GM21447 (cell line): ENCODE measurements around the gene ZNF592.

ENCODE experiments used
- ATAC-seq: cut with Tn5 transposase; IDR thresholded peaks from one replicate; pipeline ENCODE4 v1.9.1; 2021; ENCODE audit not compliant: unreplicated experiment

Gene ZNF592

GRCh38 chr15:84804005-84804900 is 55.9 kb downstream of the ZNF592 start:
- ATAC-seq, result no peak

- ATAC-seq, result no peak
These were observed 56.8 kb downstream of the ZNF592 start for GRCh38 chr15:84805221-84805620.

GRCh38 chr15:84807228-84807627 is 58.8 kb downstream of the ZNF592 start:
- ATAC-seq, result no peak

DNA sequence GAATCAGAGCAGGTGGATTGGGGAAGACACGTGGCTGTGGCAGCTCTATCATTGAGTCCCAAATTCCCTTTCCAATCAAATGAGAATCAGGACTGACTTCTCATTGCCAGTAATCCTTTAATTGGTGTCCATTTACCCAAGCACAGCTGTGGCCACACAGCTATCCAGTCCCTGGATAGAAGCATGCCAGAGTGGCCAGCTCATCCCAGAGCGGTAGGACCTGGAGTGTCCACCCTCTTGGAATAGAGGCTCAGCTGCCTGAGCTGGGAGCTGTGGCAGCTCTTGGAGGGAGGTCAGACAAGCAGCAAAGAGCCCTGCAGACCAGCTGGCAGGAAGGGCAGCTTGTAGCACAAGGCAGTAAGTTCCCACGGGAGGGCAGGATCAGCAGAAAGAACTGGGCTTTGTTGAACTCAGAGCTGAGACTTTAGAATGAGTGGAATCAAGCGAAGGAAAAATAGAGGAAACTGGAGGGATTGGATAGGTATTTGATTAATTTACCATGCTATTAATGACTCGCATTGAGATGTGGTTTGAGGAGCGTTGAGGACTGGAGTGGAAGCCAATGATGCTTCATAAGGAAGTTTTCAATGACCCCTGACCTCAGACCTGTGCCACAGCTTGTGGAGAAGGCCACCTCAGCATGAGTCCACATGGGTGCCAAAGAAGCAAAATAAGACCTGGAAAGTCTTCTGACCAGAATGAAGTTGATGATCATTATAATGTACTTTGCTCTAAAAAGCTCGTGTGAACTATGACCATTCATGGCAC is 61.9 kb downstream of the ZNF592 start:
- ATAC-seq, result no peak

DNA sequence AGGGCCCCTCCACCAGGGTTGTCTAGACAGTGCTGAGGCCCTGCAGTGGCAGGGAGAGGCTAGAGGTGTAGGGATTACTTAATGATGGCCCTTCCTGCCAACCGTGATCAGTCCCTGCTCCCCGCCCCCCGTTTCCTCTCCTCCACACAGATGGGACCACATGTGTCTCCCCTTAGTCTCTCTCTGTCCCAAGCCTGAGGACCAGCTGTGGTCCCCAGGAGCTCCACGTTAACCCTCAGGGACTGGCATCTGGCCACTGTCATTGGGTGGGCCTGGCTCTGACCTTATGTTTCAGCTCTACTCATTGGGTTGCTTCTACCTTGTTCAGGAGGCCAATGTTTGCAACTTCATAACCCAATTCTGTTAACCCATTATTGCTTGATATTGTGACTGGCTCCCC is 62.8 kb downstream of the ZNF592 start:
- no peak for ATAC-seq

- ATAC-seq, result no peak
These were observed 63.4 kb downstream of the ZNF592 start for GRCh38 chr15:84811828-84812227.

GRCh38 chr15:84812842-84813241 is 64.5 kb downstream of the ZNF592 start:
- ATAC-seq, result no peak

- ATAC-seq, result no peak
These were observed 65.0 kb downstream of the ZNF592 start for GRCh38 chr15:84813435-84813834.

GRCh38 chr15:84813931-84814330 is 65.5 kb downstream of the ZNF592 start:
- ATAC-seq, result no peak

DNA sequence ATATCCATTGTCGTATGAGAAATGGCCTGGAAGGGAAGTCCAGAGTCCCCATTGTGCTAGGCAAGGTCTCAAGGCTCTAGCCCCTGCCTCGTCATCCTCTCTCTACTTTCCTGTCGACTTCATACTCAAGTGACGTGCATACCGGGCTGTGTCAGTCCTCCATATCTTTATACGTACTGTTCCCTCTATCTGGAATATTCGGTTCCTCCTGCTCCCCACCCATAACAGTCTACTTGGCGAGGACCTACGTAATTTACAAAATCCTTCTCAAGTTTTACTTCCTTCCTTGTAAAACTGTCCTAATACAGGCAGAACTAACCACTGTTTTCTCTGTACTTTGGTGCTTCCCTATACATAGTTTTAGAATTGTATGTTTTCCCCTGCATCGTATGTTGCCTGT is 66.5 kb downstream of the ZNF592 start:
- ATAC-seq, result no peak

DNA sequence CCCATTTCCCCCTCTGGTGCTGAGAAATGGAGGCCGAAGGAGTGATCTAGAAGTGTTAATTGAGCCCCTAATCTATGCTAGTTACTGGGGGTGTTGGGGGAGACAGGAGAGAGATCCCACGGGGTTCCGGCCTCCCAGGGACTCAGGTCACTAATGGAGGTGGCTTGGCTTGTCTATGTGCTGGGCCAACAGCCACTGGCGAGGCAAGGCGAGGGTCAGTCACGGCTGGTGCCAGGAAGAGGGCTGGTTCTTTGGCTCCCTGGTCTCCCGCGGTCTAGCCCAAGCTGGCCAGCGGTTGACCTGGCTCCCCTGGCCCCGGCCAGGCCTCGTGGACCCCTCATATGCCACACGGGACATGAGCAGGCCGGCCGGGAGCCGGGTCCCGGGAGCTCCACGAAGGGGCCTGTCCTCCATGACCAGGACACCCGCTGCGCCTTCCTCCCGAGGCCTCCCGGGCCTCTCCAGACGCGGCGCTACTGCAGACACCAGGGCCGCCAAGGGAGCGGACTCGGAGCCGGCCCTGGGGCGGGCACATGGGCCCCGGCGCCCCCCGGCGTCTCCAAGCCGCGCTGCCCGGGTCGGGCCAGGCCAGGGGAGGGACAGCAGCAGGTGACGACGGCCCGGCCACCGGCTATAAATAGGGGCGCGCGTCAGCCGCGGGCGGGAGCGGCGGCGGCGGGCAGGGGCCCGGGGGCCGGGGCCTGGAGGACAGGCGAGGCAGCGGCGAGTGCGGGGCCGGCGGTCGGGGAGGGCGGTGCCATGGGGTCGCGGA is 68.5 kb downstream of the ZNF592 start, which contains the start of gene ALPK3:
Gene ALPK3 (plus strand): TSS at position 663 of the 772 bp plus-strand sequence. CDS start 97 bp downstream, at position 760.
- ATAC-seq, result no peak

GRCh38 chr15:84817466-84818081 is 69.2 kb downstream of the ZNF592 start:
- ATAC-seq, result no peak

GRCh38 chr15:84818261-84819131 is 70.1 kb downstream of the ZNF592 start:
- no peak for ATAC-seq

GRCh38 chr15:84819291-84819768 is 70.9 kb downstream of the ZNF592 start:
- ATAC-seq, result no peak

- no peak for ATAC-seq
These were observed 71.4 kb downstream of the ZNF592 start for GRCh38 chr15:84819791-84820190.

- no peak for ATAC-seq
These were observed 73.2 kb downstream of the ZNF592 start for GRCh38 chr15:84821501-84822021.

DNA sequence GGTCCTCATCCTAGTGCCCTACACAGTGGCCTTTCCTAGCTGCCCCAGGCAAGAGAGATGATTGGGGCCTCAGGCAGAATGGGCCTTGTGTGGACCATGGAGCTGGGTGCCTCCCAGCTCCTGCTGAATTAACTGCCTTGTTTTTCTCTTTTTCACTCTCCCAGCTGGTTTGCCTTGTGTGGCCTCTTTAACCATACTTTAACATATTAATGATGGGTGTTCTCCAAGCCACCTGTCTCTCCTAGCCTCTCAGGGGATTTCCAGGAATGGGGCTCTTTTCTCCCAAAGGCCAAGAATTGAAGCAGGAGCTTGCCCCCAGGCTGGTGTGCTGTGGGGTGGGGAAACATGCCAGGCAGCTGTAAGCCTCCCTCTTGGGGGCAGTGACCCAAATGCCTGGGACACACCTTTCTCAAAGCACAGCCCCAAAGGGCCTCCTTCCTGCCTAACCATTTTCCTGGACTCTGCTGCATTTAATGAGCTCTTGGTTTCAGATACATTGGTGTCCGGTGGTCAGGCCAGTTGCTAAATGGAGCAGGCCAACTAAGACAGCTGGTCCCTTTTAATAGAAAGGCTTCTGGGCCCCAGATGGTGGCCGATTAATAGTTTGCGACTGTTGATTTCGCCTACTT is 74.4 kb downstream of the ZNF592 start:
- ATAC-seq, result no peak

DNA sequence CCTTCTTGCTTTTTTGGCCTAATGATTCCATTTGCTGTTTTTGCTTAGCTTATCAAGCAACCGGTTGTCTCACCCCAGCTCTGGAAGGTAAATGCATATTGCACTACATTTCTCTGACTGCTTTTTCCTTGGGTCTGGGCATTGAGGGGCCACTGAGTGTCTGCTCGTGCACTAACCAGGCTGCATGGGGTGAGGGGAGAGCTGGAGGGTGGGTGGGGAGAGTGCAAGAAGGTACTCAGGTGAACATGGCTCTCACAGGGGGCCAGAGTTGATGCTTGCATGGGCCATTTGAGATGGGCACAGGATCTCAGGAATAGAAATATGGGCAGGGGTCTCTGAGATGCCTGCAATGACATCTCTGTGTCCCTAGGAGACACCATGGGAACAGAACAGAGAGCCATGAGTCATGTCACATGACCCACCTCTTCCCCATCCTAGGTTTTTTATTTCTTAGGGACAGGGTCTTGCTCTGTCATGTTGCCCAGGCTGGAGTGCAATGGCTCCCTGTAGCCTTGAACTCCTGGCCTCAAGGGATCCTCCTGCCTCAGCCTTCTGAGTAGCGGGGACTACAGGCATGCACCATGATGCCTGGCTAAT is 75.0 kb downstream of the ZNF592 start:
- ATAC-seq, result no peak
